Measurements from ENCODE around the gene FDXR.

DNA sequence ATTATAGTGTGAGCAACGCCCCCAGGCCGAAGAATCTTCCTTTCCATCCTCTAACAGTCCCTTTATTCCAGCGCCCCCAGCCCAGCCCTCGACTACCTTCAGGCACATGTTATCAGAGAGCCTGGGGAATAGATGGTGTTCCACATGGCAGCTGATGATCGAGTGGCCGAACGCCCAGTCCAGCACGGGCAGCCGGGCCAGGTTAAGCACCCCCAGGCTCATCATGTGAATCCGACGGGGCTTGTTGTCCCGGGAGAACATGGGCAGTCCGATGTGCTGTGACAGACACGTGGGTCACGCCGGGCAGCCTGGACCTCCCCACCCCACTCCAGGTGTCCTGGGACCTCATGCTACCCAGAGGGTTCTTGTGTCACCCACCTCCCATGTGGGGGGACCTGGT lies 6.5 kb upstream of the FDXR start:
- TF ChIP-seq CTCF (IDR thresholded peaks at IDR 0.05) (no peak), POLR2A (IDR thresholded peaks at IDR 0.05) (no peak)

Data from vagina (tissue), 2 donors.